IMR-90 (cell line): ENCODE results near the gene CGNL1. TPM values are rescaled to one million over a fixed set of nuclear protein-coding genes. Genes with fewer than 3 reads are reported as not detected.

ENCODE experiments used
- ATAC-seq: fragments of 200-7000 bp; cut with Tn5 transposase; 2 replicates; pipeline ENCODE4 v1.9.1; 2020; ENCODE audit warnings: low read depth, mild to moderate bottlenecking, moderate library complexity
- BruUV-seq: library from RNA; stranded (reverse); fragments of 400-500 nt; replicated peaks from 2 replicates; lab custom pipeline; 2021; lab: Mats Ljungman, UMichigan
- CTCF ChIA-PET: fragments of 300-600 bp; formaldehyde crosslinking; extraction: SDS; loops from one replicate; lab custom pipeline; 2021; ENCODE audit warnings: antibody characterized with exemption; lab: Yijun Ruan, JAX
- POLR2A ChIA-PET: fragments of 300-600 bp; sonication (Branson Sonifier 250); formaldehyde crosslinking; loops from one replicate; lab custom pipeline; 2022; ENCODE audit warnings: antibody characterized with exemption; ENCODE audit not compliant: unreplicated experiment; lab: Charles Lee
- DNase-seq: peaks from one replicate; pipeline ENCODE4 v3.0.0; 2013
- H2AFZ ChIP-seq: replicated peaks from 2 replicates; pipeline ENCODE3; 2013; ENCODE audit warnings: low read length, mild to moderate bottlenecking; ENCODE audit not compliant: poor library complexity
- H2AK5ac ChIP-seq: 2 replicates; pipeline ENCODE4 v1.6.1; 2013; ENCODE audit warnings: low read depth, low read length, inconsistent platforms
- H2AK9ac ChIP-seq: replicated peaks from 2 replicates; pipeline ENCODE3; 2013; ENCODE audit warnings: mild to moderate bottlenecking, low read depth, low read length, moderate library complexity; ENCODE audit not compliant: poor library complexity
- H2BK120ac ChIP-seq: 2 replicates; pipeline ENCODE4 v1.6.1; 2013; ENCODE audit warnings: low read depth, low read length, inconsistent platforms
- H2BK15ac ChIP-seq: 3 replicates; pipeline ENCODE4 v1.6.1; 2013; ENCODE audit warnings: low read depth, low read length, inconsistent platforms
- H2BK20ac ChIP-seq: 2 replicates; pipeline ENCODE4 v1.6.1; 2013; ENCODE audit warnings: low read depth, mild to moderate bottlenecking, inconsistent platforms, low read length, moderate library complexity
- H2BK5ac ChIP-seq: 2 replicates; pipeline ENCODE4 v1.6.1; 2013; ENCODE audit warnings: mild to moderate bottlenecking, low read depth, low read length, inconsistent platforms; ENCODE audit not compliant: poor library complexity, severe bottlenecking
- H3K14ac ChIP-seq: replicated peaks from 2 replicates; pipeline ENCODE4 v1.6.1; 2013; ENCODE audit warnings: low read depth, low read length, inconsistent platforms
- H3K18ac ChIP-seq: 2 replicates; pipeline ENCODE4 v1.6.1; 2013; ENCODE audit warnings: low read depth, low read length, control low read depth
- H3K23ac ChIP-seq: 2 replicates; pipeline ENCODE4 v1.6.1; 2013; ENCODE audit warnings: low read depth, low read length, inconsistent platforms
- H3K27ac ChIP-seq: 2 replicates; pipeline ENCODE4 v1.5.1; 2013; ENCODE audit warnings: mild to moderate bottlenecking, control low read depth, low read length; ENCODE audit not compliant: insufficient read depth
- H3K27me3 ChIP-seq: 2 replicates; pipeline ENCODE4 v1.6.1; 2013; ENCODE audit warnings: low read length; ENCODE audit not compliant: control insufficient read depth, insufficient read depth
- H3K36me3 ChIP-seq: 2 replicates; pipeline ENCODE4 v1.6.1; 2013; ENCODE audit warnings: low read length, mixed read lengths; ENCODE audit not compliant: control insufficient read depth, insufficient read depth
- H3K4ac ChIP-seq: 2 replicates; pipeline ENCODE4 v1.6.1; 2013; ENCODE audit warnings: low read depth, low read length, inconsistent platforms
- H3K4me1 ChIP-seq: 2 replicates; pipeline ENCODE4 v1.6.1; 2013; ENCODE audit warnings: low read length, mixed read lengths; ENCODE audit not compliant: control insufficient read depth, insufficient read depth
- H3K4me2 ChIP-seq: 2 replicates; pipeline ENCODE4 v1.6.1; 2013; ENCODE audit warnings: low read depth, mild to moderate bottlenecking, control low read depth, low read length, moderate library complexity
- H3K4me3 ChIP-seq: 2 replicates; pipeline ENCODE4 v1.5.1; 2013; ENCODE audit warnings: low read depth, mild to moderate bottlenecking, control low read depth, low read length, moderate library complexity; ENCODE audit not compliant: insufficient read depth
- H3K56ac ChIP-seq: 2 replicates; pipeline ENCODE4 v1.6.1; 2013; ENCODE audit warnings: low read length, inconsistent platforms; ENCODE audit not compliant: insufficient read depth; ENCODE audit errors: extremely low read depth
- H3K79me1 ChIP-seq, 2 experiments: 2 replicates each; pipeline ENCODE4 v1.6.1; 2013; ENCODE audit warnings: low read length in 2 of 2, inconsistent platforms in 1 of 2, low read depth in 1 of 2
- H3K9ac ChIP-seq: 2 replicates; pipeline ENCODE4 v1.6.1; 2013; ENCODE audit warnings: low read depth, low read length, control low read depth
- H3K9me1 ChIP-seq: 2 replicates; pipeline ENCODE4 v1.6.1; 2013; ENCODE audit warnings: low read length, inconsistent platforms; ENCODE audit not compliant: insufficient read depth
- H3K9me3 ChIP-seq: 2 replicates; pipeline ENCODE4 v1.6.1; 2013; ENCODE audit warnings: low read length; ENCODE audit not compliant: control insufficient read depth, insufficient read depth
- H4K20me1 ChIP-seq: 2 replicates; pipeline ENCODE4 v1.6.1; 2013; ENCODE audit warnings: low read length, inconsistent platforms; ENCODE audit not compliant: insufficient read depth
- H4K5ac ChIP-seq: 2 replicates; pipeline ENCODE4 v1.6.1; 2013; ENCODE audit warnings: mild to moderate bottlenecking, low read depth, low read length, control low read depth
- H4K8ac ChIP-seq, 2 experiments: 2 replicates each; pipeline ENCODE4 v1.6.1; 2013; ENCODE audit warnings: low read depth in 2 of 2, low read length in 2 of 2, control low read depth in 1 of 2, inconsistent platforms in 1 of 2
- H4K91ac ChIP-seq: 2 replicates; pipeline ENCODE4 v1.6.1; 2013; ENCODE audit warnings: low read depth, low read length, inconsistent platforms; ENCODE audit not compliant: insufficient read depth
- BHLHE40 ChIP-seq: fragments of 150-350 bp; IDR thresholded peaks from 2 replicates; pipeline ENCODE4 v1.6.1; 2016; ENCODE audit warnings: mild to moderate bottlenecking, low read depth, low read length
- CEBPB ChIP-seq: IDR thresholded peaks from 2 replicates; pipeline ENCODE4 v1.6.1; 2012; ENCODE audit warnings: low read depth, low read length, improper control_type of control experiment
- CHD1 ChIP-seq: IDR thresholded peaks from 2 replicates; pipeline ENCODE4 v1.6.1; 2012; ENCODE audit warnings: low read depth, low read length, improper control_type of control experiment
- FOS ChIP-seq: fragments of 150-350 bp; IDR thresholded peaks from 2 replicates; pipeline ENCODE4 v1.6.1; 2016; ENCODE audit warnings: low read depth, low read length
- MAFK ChIP-seq: IDR thresholded peaks from 2 replicates; pipeline ENCODE4 v1.6.1; 2012; ENCODE audit warnings: low read depth, low read length, improper control_type of control experiment
- MAZ ChIP-seq: IDR thresholded peaks from 2 replicates; pipeline ENCODE4 v1.6.1; 2012; ENCODE audit warnings: low read depth, mild to moderate bottlenecking, low read length, improper control_type of control experiment, moderate library complexity, borderline replicate concordance
- MXI1 ChIP-seq: IDR thresholded peaks from 2 replicates; pipeline ENCODE4 v1.6.1; 2012; ENCODE audit warnings: low read depth, mild to moderate bottlenecking, low read length, moderate library complexity, borderline replicate concordance
- NFE2L2 ChIP-seq: fragments of 150-350 bp; IDR thresholded peaks from 2 replicates; pipeline ENCODE4 v1.6.1; 2016; ENCODE audit warnings: low read depth, mild to moderate bottlenecking, low read length
- POLR2A ChIP-seq: IDR thresholded peaks from 2 replicates; pipeline ENCODE4 v1.6.1; 2012; ENCODE audit warnings: mild to moderate bottlenecking, low read depth, low read length
- RAD21 ChIP-seq: IDR thresholded peaks from 2 replicates; pipeline ENCODE4 v1.6.1; 2012; ENCODE audit warnings: low read length, improper control_type of control experiment
- RCOR1 ChIP-seq: IDR thresholded peaks from 2 replicates; pipeline ENCODE4 v1.6.1; 2012; ENCODE audit warnings: mild to moderate bottlenecking, low read length, improper control_type of control experiment; ENCODE audit not compliant: insufficient replicate concordance
- RFX5 ChIP-seq: IDR thresholded peaks from 2 replicates; pipeline ENCODE4 v1.8.0; 2012; ENCODE audit warnings: low read depth, mild to moderate bottlenecking, low read length, moderate library complexity
- SMC3 ChIP-seq: fragments of 150-350 bp; IDR thresholded peaks from 2 replicates; pipeline ENCODE4 v1.6.1; 2016; ENCODE audit warnings: low read depth, mild to moderate bottlenecking, antibody characterized with exemption, low read length, moderate library complexity
- USF2 ChIP-seq: fragments of 150-350 bp; IDR thresholded peaks from 2 replicates; pipeline ENCODE4 v1.6.1; 2017; ENCODE audit warnings: mild to moderate bottlenecking, antibody characterized with exemption, low read length, low read depth
- WGBS, 2 experiments: methylation state at CpG; one replicate each; pipeline versions ENCODE4 v1.1.5 to v1.1.7; 2013; ENCODE audit warnings: missing lambda C conversion rate in 2 of 2; ENCODE audit not compliant: insufficient read length in 1 of 2; ENCODE audit errors: extremely low coverage in 2 of 2; 5-methylcytosine and 5-hydroxymethylcytosine counted together
- dilution Hi-C: fragments of 300-500 bp; cut with HindIII; formaldehyde crosslinking; loops from one replicate; pipeline ENCODE4 v1.14.3; 2018; ENCODE audit warnings: low sequenced_read_pairs; ENCODE audit not compliant: unreplicated experiment
- in situ Hi-C: fragments of 300-500 bp; cut with MboI; formaldehyde crosslinking; loops from 3 replicates; pipeline ENCODE4 v1.14.3; 2019; ENCODE audit warnings: low sequenced_read_pairs, inconsistent platforms, mixed read lengths
- intact Hi-C: fragments of 100-400 bp; cut with micrococcal nuclease; formaldehyde crosslinking; loops from 2 replicates; pipeline ENCODE4 v1.10.0; 2022
- polyA plus RNA-seq, 3 experiments: library from polyadenylated mRNA; depleted of rRNA; stranded (reverse); fragments of >200 nt; gene quantifications; 2 replicates each; pipeline ENCODE4 v1.2.3, GENCODE V29; 2012; ENCODE audit warnings: low replicate concordance in 1 of 3
- total RNA-seq: library from RNA; depleted of rRNA; stranded (reverse); fragments of >200 nt; gene quantifications from 2 replicates; pipeline ENCODE4 v1.2.3, GENCODE V29; 2012
- TF ChIP-seq, protein P1 (sequence below): conservative IDR thresholded peaks from 2 replicates; pipeline ENCODE4 v1.5.1; 2012; ENCODE audit warnings: mild to moderate bottlenecking, low read depth, low read length, improper control_type of control experiment
- TF ChIP-seq, protein P2 (sequence below): fragments of 150-350 bp; IDR thresholded peaks from 2 replicates; pipeline ENCODE4 v1.6.1; 2016; ENCODE audit warnings: low read depth, mild to moderate bottlenecking, low read length, moderate library complexity, borderline replicate concordance

CGNL1 gene
- total and polyA plus RNA-seq, 2 of the 4 experiments (the other 2 are of a cell fraction) = 0.07 to 0.18 TPM

- BruUV-seq = no TSS peak
- H3K18ac ChIP-seq = no peak overlapping the region
- dilution Hi-C loops = no loop called here
- no peaks in the 10 kb centered on the region for H4K20me1 ChIP-seq
- no peak overlapping the region for H4K91ac ChIP-seq
- ChIA-PET CTCF (interaction anchor here (0.6 kb wide), 1 partner anchor 31 kb away, joined by 3 read pairs; no protein-coding TSS in a partner anchor), POLR2A (no interaction called here)
- in situ Hi-C loops = loop anchor here (10.0 kb wide), 1 partner anchor 1027 kb away; no protein-coding TSS in a partner anchor
- H2BK20ac ChIP-seq = no peak overlapping the region
- no peak overlapping the region for H4K5ac ChIP-seq
- intact Hi-C loops = no loop called here
- H4K8ac ChIP-seq = no peak overlapping the region
- no peaks in the 10 kb centered on the region for H3K9me1 ChIP-seq
- no peak overlapping the region for H2BK120ac ChIP-seq
- TF ChIP-seq NFE2L2 (no peak), CEBPB (no peak), USF2 (no peak), MAZ (no peak), BHLHE40 (no peak), CHD1 (no peak), MXI1 (no peak), FOS (no peak), RCOR1 (no peak), RAD21 (no peak), RFX5 (no peak), SMC3 (no peak), MAFK (no peak), POLR2A (no peak)
- TF ChIP-seq, protein P1, sequence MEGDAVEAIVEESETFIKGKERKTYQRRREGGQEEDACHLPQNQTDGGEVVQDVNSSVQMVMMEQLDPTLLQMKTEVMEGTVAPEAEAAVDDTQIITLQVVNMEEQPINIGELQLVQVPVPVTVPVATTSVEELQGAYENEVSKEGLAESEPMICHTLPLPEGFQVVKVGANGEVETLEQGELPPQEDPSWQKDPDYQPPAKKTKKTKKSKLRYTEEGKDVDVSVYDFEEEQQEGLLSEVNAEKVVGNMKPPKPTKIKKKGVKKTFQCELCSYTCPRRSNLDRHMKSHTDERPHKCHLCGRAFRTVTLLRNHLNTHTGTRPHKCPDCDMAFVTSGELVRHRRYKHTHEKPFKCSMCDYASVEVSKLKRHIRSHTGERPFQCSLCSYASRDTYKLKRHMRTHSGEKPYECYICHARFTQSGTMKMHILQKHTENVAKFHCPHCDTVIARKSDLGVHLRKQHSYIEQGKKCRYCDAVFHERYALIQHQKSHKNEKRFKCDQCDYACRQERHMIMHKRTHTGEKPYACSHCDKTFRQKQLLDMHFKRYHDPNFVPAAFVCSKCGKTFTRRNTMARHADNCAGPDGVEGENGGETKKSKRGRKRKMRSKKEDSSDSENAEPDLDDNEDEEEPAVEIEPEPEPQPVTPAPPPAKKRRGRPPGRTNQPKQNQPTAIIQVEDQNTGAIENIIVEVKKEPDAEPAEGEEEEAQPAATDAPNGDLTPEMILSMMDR = no peak
- TF ChIP-seq, protein P2, sequence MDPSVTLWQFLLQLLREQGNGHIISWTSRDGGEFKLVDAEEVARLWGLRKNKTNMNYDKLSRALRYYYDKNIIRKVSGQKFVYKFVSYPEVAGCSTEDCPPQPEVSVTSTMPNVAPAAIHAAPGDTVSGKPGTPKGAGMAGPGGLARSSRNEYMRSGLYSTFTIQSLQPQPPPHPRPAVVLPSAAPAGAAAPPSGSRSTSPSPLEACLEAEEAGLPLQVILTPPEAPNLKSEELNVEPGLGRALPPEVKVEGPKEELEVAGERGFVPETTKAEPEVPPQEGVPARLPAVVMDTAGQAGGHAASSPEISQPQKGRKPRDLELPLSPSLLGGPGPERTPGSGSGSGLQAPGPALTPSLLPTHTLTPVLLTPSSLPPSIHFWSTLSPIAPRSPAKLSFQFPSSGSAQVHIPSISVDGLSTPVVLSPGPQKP = no peak
- no peaks in the 10 kb centered on the region for H3K4me1 ChIP-seq
- no peak overlapping the region for H3K9ac ChIP-seq
- no peak overlapping the region for H2AFZ ChIP-seq
- peaks cover 22% of the 10 kb centered on the region for H3K27me3 ChIP-seq
- ATAC-seq (no peak), DNase-seq (no peak)
- no peaks in the 10 kb centered on the region for H3K79me1 ChIP-seq
- no peak overlapping the region for H3K27ac ChIP-seq
- no CpG with 5 or more reads among the region's 9 CpGs for WGBS, 2 experiments
- no peak overlapping the region for H2BK15ac ChIP-seq
- no peak overlapping the region for H3K4me3 ChIP-seq
- H3K9me3 ChIP-seq = no peaks in the 10 kb centered on the region
- no peak overlapping the region for H3K56ac ChIP-seq
- no peak overlapping the region for H2BK5ac ChIP-seq
- H3K36me3 ChIP-seq = no peaks in the 10 kb centered on the region
- H2AK5ac ChIP-seq = no peak overlapping the region
- H3K14ac ChIP-seq = no peak overlapping the region
- H3K4ac ChIP-seq = no peak overlapping the region
- H2AK9ac ChIP-seq = no peak overlapping the region
- H3K23ac ChIP-seq = no peak overlapping the region
- no peak overlapping the region for H3K4me2 ChIP-seq
Measured at GRCh38 chr15:57522148-57522547, 145.8 kb downstream of the CGNL1 start.
